ENCODE results near the gene OR1I1.

GRCh38 chr19:15111758-15112157 is 29.7 kb downstream of the OR1I1 start:
- no peak for TF ChIP-seq CTCF (conservative IDR thresholded peaks at IDR 0.05)
- no peak for TF ChIP-seq ZFX (IDR thresholded peaks at IDR 0.05)
